HuH-7.5 (cell line): ENCODE measurements around the gene DPP3.
"Not testable (repeated sequence)": the region's sequence is repeated elsewhere in the genome, so short reads cannot be mapped to it uniquely, and the experiment has no call there.

ENCODE experiments used
- DNase-seq: peaks from one replicate; pipeline ENCODE4 v3.0.0; 2011; ENCODE audit warnings: low spot score

The DPP3 gene

GRCh38 chr11:66532784-66533183 lies 52.5 kb downstream of the DPP3 start:
- DNase-seq: no peak

- DNase-seq: no peak
Measured at GRCh38 chr11:66539170-66539869, 59.1 kb downstream of the DPP3 start.

DNA sequence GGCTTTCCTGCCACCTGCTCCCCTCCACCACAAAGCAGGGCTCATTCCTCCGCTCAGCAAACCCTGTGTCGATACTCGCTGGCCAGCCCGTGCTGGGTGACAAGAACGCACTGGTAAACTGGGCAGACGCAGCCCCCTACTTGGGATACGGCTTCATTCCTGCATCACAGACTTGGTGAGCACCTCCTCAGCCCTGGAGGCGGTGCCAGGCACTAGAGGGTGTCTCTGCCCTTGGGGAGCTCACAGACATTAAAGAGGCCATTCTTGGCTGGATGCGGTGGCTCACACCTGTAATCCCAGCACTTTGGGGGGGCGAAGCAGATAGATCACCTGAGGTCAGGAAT lies 59.6 kb downstream of the DPP3 start:
- DNase-seq: no peak

- DNase-seq: not testable (repeated sequence)
Measured at GRCh38 chr11:66540598-66540997, 60.4 kb downstream of the DPP3 start.

GRCh38 chr11:66541892-66542291 lies 61.7 kb downstream of the DPP3 start:
- DNase-seq: no peak

DNA sequence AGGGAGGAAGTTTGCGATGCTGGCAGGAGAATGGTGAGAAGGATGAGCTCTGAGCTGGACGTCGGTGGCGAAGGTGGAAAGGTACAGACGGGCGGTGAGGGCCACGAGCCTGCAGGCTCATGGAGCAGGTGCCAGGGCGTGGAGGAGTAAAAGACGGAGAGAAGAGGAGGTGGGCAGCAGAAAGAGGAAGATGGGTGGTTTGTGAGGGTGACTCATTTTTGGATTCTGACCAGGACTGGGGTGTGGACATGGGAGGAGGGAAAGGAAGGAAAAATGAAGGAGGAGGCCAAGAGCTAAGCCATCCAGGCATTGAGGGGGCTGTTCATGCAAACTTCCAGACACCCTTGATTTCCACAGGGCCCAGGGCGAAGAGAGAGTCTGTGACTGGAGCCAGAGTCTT lies 62.1 kb downstream of the DPP3 start:
- DNase-seq: no peak

GRCh38 chr11:66543263-66544107 lies 63.3 kb downstream of the DPP3 start:
- no peak for DNase-seq

DNA sequence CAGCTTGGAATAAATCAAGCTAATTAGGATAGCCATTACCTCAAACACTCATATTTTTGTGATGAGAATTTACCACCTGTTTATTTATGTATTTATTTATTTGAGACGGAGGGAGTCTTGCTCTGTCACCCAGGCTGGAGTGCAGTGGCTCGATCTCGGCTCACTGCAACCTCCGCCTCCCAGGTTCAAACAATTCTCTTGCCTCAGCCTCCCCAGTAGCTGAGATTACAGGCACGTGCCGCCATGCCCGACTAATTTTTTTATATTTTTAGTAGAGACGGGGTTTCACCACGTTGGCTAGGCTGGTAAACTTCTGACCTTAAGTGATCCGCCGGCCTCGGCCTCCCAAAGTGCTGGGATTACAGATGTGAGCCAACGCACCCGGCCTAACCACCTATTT lies 64.7 kb downstream of the DPP3 start:
- DNase-seq: not testable (repeated sequence)

DNA sequence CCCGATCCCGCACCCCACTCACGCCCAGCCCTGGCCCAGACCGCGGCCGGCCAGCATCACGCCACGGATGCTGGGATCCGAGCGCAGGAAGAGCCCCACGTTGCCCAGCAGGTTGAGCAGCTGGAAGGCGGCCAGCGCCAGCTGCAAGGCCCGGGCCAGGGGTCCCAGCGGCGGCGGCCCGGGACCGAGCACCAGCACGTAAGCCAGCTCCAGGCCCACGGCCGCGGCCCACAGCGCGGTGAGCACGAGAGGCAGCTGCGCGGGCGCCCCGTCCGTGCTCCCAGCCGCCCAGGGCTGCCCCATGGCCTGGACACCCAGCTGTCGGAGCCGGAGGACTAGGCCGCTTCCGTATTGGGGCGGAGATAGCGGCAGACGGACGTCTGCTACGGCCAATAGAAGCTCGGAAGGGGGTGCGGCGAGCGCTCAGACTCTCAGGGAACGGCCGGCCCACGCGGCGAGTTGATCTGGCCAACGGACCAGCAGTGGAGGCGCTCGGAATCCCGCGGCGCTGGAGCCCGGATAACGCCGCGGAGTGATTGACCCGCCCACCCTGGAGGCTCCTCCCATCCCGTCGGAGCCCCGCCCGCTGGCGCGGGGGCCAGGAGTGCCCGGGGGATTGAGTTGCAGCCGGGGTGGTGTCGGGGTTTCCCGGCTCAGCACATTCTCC lies 65.6 kb downstream of the DPP3 start, which contains the start of gene ZDHHC24:
TSS of gene ZDHHC24 (minus strand) at position 348 of the 667 bp plus-strand sequence. CDS start at position 303, 45 bp downstream.
- peak; percentile 100 for DNase-seq

- DNase-seq: peak; percentile 95
Measured at GRCh38 chr11:66546368-66546965, 66.2 kb downstream of the DPP3 start, which contains the start of gene ACTN3. Gene ACTN3, plus strand, starts transcription at chr11:66546903. Its CDS starts 35 bp downstream, at chr11:66546938.

DNA sequence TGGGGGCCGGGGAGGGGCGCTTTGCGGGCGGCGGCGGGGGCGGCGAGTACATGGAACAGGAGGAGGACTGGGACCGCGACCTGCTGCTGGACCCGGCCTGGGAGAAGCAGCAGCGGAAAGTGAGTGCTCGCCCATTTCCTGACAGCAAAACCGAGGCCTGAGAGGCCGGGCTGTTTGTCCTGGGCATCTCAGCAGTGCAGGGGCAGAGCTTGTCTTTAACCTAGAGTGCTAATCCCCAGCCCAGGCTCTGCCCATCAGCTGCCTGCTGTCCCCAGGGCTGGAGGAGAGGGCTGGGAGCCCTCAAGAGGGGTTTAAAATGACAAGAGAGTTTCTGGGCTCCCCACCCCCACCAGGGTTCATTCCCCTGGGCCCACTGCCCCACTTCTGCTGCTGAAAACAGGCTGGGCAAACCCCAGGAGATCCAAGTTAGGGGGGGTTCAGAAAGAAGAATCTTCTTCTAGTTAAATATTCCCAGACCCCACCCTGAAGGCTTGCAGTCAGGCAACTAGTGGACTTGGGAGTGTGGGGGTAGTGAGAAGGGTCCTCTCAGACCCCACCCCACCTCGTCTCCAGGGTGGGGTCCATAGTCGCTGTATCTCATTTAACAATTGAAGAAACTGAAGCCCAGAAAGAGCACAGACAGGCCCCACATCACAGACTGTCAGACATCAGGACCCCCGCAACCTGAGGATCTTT lies 66.9 kb downstream of the DPP3 start:
- peak; percentile 90 for DNase-seq

DNA sequence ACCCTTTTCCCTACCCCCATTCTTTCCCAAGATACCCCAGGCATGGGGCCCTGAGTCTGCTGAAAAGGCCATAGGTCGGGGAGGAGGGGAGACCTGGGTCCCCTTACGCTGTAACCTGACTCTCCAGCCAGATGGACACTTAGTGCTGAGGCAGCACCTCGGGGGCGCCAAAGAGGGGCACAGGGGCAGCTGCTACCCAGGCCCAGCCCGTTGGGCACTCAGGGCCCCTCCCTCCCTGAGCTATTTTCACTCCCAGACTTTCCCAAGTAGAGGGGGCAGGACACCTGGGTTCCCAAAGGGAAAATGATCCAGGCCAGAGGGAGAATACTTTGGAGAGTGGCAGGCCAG lies 67.4 kb downstream of the DPP3 start:
- peak; percentile 77 for DNase-seq

- peak; percentile 70 for DNase-seq
Measured at GRCh38 chr11:66548041-66548440, 67.8 kb downstream of the DPP3 start.

DNA sequence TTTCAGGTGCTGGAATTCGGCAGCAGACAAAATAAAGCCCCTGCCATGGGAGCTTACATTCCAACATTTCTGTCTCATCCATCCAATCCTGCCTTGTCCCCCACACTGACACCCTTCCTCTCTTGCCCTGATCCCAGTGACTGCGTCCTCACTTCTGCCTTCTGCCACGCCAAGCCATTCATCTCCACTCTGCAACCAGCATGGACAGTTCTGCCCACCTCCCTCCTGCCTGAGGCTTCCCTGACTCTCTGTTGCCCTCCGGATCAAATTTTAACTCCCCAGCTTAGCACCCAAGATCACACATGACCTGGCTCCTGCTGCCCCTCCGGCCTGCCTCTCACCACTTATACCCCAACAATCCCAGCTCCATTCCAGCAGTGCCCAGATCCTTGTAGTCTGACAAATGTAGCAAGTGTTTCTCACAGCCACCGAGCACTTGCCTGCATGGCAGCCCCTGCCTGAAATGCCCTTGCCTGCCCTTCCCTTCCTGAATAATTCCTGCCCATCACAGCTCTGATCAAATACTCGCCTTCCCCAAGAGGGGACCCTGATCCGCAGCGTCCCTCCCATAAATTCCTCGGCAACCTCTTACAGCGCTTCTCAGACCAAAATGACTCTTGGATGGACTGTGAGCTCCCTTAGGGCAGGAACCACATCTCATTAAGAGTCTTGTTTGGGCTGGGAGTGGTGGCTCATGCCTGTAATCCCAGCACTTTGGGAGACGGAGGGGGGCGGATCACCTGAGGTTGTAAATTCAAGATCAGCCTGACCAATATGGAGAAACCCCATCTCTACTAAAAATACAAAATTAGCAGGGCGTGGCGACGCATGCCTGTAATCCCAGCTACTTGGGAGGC lies 68.8 kb downstream of the DPP3 start:
- no peak for DNase-seq

- no peak for DNase-seq
Measured at GRCh38 chr11:66549696-66550095, 69.5 kb downstream of the DPP3 start.

DNA sequence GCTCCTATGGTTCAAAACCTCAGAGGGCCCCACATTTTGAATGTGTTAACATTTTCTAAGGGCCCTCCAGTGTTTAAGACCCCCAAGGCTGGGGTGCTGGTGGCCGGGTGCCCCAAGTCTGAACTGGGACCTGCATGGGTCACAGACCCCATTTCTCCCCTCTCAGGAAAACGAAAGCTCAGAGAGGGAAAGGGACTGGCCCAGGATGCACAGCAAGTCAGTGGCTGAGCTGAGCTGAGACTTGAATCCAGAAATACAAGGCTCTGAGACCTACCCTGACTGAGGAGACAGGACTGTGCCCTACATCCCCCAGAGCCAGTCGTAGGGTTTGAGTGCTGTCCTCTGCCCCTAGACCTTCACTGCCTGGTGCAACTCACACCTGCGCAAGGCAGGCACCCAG lies 70.7 kb downstream of the DPP3 start:
- DNase-seq: peak; percentile 46

- peak; percentile 64 for DNase-seq
Measured at GRCh38 chr11:66554602-66555001, 74.4 kb downstream of the DPP3 start.

DNA sequence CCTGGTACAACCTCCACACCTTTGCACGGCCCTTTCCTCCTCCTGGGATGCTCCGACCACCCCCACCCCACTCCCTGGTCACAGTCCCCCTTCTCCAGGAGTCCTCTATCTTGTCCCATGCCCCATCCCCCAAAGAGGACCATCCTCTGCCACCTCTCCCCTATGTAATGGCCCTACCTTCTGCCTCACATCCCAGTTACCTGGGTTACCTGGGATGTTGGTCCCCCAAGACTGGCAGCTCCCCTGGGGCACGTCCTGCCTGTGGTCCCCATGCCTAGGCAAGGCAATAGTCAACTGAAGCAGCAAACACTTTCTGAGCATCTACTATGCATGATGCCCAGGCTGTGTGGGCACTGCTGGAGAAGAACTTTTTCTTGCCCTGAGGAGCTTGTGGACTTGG lies 75.2 kb downstream of the DPP3 start:
- DNase-seq: peak; percentile 58

DNA sequence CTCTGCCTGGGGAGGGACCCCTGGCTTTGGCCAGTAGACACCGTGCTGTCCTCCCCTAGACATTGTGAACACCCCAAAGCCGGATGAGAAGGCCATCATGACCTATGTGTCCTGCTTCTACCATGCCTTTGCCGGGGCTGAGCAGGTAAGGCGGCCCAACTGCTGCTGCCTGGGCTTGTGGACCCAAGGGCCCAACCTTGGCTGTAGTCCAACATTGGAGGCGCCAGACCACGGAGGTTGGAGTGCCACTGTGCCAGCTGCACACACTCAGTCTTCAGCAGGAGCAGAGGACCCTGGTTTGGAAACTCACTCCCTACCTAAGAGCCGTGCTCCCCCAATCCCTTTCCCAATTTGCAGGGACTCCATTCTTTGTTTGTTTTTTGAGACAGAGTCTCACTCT lies 75.9 kb downstream of the DPP3 start:
- no peak for DNase-seq

DNA sequence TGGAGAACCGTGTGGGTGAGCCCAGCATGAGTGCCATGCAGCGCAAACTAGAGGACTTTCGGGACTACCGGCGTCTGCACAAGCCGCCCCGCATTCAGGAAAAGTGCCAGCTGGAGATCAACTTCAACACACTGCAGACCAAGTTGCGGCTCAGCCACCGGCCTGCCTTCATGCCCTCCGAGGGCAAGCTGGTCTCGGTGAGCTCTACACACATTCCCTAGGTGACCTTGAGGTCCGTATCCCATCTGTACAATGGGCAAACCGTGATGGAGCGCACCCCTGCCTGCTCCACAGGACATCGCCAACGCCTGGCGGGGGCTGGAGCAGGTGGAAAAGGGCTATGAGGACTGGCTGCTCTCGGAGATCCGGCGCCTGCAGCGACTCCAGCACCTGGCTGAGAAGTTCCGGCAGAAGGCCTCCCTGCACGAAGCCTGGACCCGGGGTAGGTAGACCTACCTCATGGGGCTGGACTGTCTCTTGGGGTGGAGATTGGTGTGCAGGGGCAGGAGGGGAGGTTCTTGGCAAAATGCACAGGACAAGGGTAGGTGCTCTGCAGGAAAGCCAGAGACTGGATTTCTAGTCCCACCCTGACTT lies 77.6 kb downstream of the DPP3 start:
- DNase-seq: peak; percentile 63
